Chondrocyte (in vitro differentiated cells): ENCODE results near the gene TECTB. TPM values are rescaled to one million over a fixed set of nuclear protein-coding genes. Genes with fewer than 3 reads are reported as not detected.

ENCODE experiments used
- DNase-seq: peaks from one replicate; pipeline ENCODE4 v3.0.0; 2021; ENCODE audit warnings: mixed read lengths, low spot score
- H3K27ac Mint-ChIP-seq: one replicate; pipeline ENCODE4 v1.8.0; 2021; ENCODE audit warnings: mild to moderate bottlenecking, moderate library complexity, mixed read lengths; ENCODE audit not compliant: unreplicated experiment
- H3K27me3 Mint-ChIP-seq: 2 replicates; pipeline ENCODE4 v1.8.0; 2021; ENCODE audit warnings: low read depth, mixed read lengths
- H3K36me3 Mint-ChIP-seq: 2 replicates; pipeline ENCODE4 v1.8.0; 2021; ENCODE audit warnings: low read depth, mixed read lengths
- H3K4me1 Mint-ChIP-seq: 2 replicates; pipeline ENCODE4 v1.8.0; 2021; ENCODE audit warnings: low read depth, mild to moderate bottlenecking, mixed read lengths
- H3K4me3 Mint-ChIP-seq: one replicate; pipeline ENCODE4 v1.8.0; 2021; ENCODE audit warnings: mild to moderate bottlenecking, moderate library complexity, mixed read lengths; ENCODE audit not compliant: unreplicated experiment
- H3K9me3 Mint-ChIP-seq: 2 replicates; pipeline ENCODE4 v1.8.0; 2021; ENCODE audit warnings: low read depth, mixed read lengths
- total RNA-seq: library from RNA; stranded (reverse); gene quantifications from 3 replicates; pipeline ENCODE4 v1.2.1, GENCODE V29; 2021
- TF ChIP-seq, protein P1 (sequence below): fragments of 200-600 bp; sonication (generic); IDR thresholded peaks from 2 replicates; pipeline ENCODE4 v1.5.0; 2021; ENCODE audit warnings: antibody characterized with exemption, mild to moderate bottlenecking, moderate library complexity

The TECTB gene
- total RNA-seq, 1 donor from 2014 or later: not detected

DNA sequence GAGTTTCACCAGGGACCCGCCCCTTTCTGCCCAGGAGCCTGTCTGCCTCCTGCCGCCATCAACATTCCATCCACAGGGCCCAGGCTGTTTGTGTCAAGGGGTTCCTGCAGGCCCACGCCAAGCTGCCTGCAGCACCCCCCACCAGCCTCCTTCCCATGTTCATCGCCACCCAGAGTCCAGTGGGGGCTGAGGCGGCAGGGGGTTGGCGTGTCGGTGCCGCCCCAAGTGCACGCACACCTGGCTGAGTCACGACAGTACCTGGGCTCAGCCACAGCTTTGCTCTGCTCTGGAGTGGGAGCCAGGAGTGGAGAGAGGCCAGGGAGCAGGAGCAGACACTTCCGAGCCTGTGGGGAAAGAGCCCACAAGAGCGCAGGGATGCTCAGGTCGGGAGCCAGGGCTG lies 42.8 kb upstream of the TECTB start:
- Mint-ChIP-seq H3K4me1 (no peaks in the 10 kb centered on the region), H3K4me3 (no peak overlapping the region), H3K36me3 (no peaks in the 10 kb centered on the region), H3K27me3 (no peaks in the 10 kb centered on the region), H3K9me3 (peaks cover 23% of the 10 kb centered on the region), H3K27ac (no peak overlapping the region)
- no peak for DNase-seq
- TF ChIP-seq, protein P1, sequence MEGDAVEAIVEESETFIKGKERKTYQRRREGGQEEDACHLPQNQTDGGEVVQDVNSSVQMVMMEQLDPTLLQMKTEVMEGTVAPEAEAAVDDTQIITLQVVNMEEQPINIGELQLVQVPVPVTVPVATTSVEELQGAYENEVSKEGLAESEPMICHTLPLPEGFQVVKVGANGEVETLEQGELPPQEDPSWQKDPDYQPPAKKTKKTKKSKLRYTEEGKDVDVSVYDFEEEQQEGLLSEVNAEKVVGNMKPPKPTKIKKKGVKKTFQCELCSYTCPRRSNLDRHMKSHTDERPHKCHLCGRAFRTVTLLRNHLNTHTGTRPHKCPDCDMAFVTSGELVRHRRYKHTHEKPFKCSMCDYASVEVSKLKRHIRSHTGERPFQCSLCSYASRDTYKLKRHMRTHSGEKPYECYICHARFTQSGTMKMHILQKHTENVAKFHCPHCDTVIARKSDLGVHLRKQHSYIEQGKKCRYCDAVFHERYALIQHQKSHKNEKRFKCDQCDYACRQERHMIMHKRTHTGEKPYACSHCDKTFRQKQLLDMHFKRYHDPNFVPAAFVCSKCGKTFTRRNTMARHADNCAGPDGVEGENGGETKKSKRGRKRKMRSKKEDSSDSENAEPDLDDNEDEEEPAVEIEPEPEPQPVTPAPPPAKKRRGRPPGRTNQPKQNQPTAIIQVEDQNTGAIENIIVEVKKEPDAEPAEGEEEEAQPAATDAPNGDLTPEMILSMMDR: no peak

DNA sequence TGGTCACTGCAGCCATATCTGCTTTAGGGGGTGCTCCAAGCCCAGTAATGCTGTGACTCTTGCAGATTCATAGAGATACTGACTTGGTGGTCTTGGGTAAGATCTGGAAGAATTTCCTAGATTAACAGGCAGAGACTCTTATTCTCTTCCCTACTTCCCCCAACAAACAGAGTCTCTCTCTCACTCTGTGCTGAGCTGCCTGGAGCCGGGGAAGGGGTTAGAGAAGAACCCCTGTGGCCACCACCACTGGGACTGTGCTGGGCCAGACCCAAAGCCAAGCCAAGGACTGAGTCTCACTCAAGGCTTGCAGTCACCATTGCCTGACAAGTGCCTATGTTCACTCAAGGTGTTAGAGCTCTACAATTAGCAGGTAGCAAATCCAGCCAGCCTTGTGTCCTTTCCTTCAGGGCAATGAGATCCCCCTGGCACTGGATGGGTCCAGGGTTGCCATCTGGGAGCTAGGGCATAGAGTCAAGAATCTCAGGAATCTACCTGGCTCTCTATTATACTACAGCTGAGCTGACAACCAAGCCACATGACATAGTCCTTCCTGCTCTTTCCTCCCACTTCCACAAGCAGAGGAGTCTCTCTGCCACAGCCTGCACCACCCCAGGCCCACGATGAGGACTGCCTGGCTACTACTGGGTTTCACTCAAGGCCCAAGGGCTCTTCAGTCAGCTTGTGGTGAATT lies 41.4 kb upstream of the TECTB start:
- no peaks in the 10 kb centered on the region for H3K36me3 Mint-ChIP-seq
- DNase-seq: no peak
- TF ChIP-seq, protein P1: no peak
- H3K9me3 Mint-ChIP-seq: peaks cover 23% of the 10 kb centered on the region
- no peaks in the 10 kb centered on the region for H3K4me1 Mint-ChIP-seq
- no peaks in the 10 kb centered on the region for H3K27me3 Mint-ChIP-seq
- H3K27ac Mint-ChIP-seq: no peak overlapping the region
- no peak overlapping the region for H3K4me3 Mint-ChIP-seq

DNA sequence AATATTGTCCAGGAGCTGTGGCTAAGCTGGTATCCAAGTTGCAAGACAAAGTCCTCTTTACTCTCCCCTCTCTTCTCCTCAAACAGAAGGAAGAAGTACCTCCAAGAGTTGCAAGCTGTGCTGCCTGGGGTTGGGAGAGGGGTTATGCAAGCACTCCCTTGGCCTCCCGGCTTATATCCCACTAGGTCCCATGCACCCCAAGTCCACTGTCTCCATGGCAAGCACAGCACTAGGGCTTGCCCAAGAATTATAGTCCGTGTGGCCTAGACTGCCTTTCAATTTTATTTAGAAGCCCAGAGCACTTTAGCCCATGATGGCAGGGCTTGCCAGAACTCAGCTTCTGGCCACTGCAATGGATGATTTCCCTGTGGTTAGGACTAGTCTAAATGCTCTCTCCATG lies 40.4 kb upstream of the TECTB start:
- H3K27me3 Mint-ChIP-seq: no peaks in the 10 kb centered on the region
- no peak overlapping the region for H3K4me3 Mint-ChIP-seq
- H3K4me1 Mint-ChIP-seq: no peaks in the 10 kb centered on the region
- no peaks in the 10 kb centered on the region for H3K36me3 Mint-ChIP-seq
- DNase-seq: no peak
- H3K27ac Mint-ChIP-seq: no peak overlapping the region
- peaks cover 19% of the 10 kb centered on the region for H3K9me3 Mint-ChIP-seq
- TF ChIP-seq, protein P1: no peak

DNA sequence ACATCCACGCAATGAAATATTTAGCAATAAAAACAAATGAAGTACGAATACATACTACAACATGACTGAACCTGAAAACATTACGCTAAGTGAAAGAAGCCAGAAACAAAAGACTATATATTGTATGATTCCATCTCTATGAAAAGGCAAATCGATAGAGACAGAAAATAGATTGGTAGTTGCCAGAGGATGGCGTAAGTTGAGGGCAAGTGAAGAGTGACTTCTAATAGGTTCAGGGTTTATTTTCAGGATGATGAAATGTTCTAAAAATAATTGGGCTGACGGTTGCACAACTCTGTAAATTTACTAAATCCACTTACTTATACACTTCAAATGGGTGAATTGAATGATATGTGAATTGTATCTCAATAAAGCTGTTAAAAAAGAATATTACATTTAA lies 39.5 kb upstream of the TECTB start:
- H3K27me3 Mint-ChIP-seq: no peaks in the 10 kb centered on the region

DNA sequence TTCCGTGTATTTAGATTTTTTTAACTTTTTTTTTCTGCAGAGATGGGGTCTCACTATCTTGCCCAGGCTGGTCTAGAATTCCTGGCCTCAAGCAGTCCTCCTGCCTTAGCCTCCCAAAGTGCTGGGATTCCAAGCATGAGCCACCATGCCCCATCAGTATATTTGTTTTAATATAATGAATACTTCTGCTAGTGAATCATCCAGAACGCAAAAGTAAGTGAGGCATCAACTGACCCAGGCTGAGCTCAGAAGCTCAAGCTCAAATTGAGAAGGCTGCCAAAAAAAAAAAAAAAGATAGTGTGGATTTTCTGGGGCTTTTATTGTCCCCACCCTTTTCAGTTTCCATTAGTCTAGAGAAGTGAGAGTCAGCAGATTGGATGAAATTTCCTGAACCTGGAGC lies 39.0 kb upstream of the TECTB start:
- Mint-ChIP-seq H3K9me3 (peaks cover 18% of the 10 kb centered on the region), H3K4me1 (no peaks in the 10 kb centered on the region), H3K36me3 (no peaks in the 10 kb centered on the region), H3K4me3 (no peak overlapping the region), H3K27ac (no peak overlapping the region), H3K27me3 (no peaks in the 10 kb centered on the region)
- DNase-seq: no peak
- TF ChIP-seq, protein P1: no peak

More for the DNA sequence above, 39.5 kb upstream of the TECTB start:
- H3K9me3 Mint-ChIP-seq: peaks cover 14% of the 10 kb centered on the region
- no peak overlapping the region for H3K4me3 Mint-ChIP-seq
- TF ChIP-seq, protein P1: no peak
- DNase-seq: no peak
- no peak overlapping the region for H3K27ac Mint-ChIP-seq
- no peaks in the 10 kb centered on the region for H3K36me3 Mint-ChIP-seq
- no peaks in the 10 kb centered on the region for H3K4me1 Mint-ChIP-seq
